MCF 10A (cell line): ENCODE data around the gene ECHS1. TPM values are rescaled to one million over a fixed set of nuclear protein-coding genes. Genes with fewer than 3 reads are reported as not detected.
"Not testable (repeated sequence)": the region's sequence is repeated elsewhere in the genome, so short reads cannot be mapped to it uniquely, and the experiment has no call there.

Experiments
- BruUV-seq: library from RNA; stranded (reverse); fragments of 400-500 nt; replicated peaks from 2 replicates; lab custom pipeline; 2021; lab: Mats Ljungman, UMichigan
- CTCF ChIA-PET: fragments of 300-600 bp; sonication (Branson Sonifier 250); formaldehyde crosslinking; extraction: SDS; loops from one replicate; lab custom pipeline; 2021; ENCODE audit warnings: antibody characterized with exemption, inconsistent platforms; lab: Yijun Ruan, JAX
- POLR2A ChIA-PET: fragments of 300-600, 350-650 bp; sonication (Branson Sonifier 250); formaldehyde crosslinking; extraction: SDS; loops from one replicate; lab custom pipeline; 2020; ENCODE audit warnings: antibody characterized with exemption, inconsistent platforms; lab: Yijun Ruan, JAX
- DNase-seq: peaks from one replicate; pipeline ENCODE4 v3.0.0-alpha.2; 2018; ENCODE audit not compliant: unreplicated experiment
- H3K27ac Mint-ChIP-seq: one replicate; pipeline ENCODE4 v1.8.0; 2022; ENCODE audit warnings: mild to moderate bottlenecking, low read depth, mixed read lengths; ENCODE audit not compliant: unreplicated experiment
- H3K27me3 Mint-ChIP-seq: one replicate; pipeline ENCODE4 v1.8.0; 2022; ENCODE audit warnings: mixed read lengths; ENCODE audit not compliant: insufficient read depth, unreplicated experiment
- H3K36me3 Mint-ChIP-seq: one replicate; pipeline ENCODE4 v1.8.0; 2022; ENCODE audit warnings: mild to moderate bottlenecking, moderate library complexity, mixed read lengths; ENCODE audit not compliant: insufficient read depth, unreplicated experiment
- H3K4me1 Mint-ChIP-seq: one replicate; pipeline ENCODE4 v1.8.0; 2022; ENCODE audit warnings: mixed read lengths; ENCODE audit not compliant: insufficient read depth, unreplicated experiment
- H3K4me3 Mint-ChIP-seq: one replicate; pipeline ENCODE4 v1.8.0; 2022; ENCODE audit warnings: mild to moderate bottlenecking, moderate library complexity, mixed read lengths; ENCODE audit not compliant: unreplicated experiment
- H3K9me3 Mint-ChIP-seq: one replicate; pipeline ENCODE4 v1.8.0; 2022; ENCODE audit warnings: mixed read lengths; ENCODE audit not compliant: unreplicated experiment
- CTCF ChIP-seq: fragments of 200-600 bp; IDR thresholded peaks from one replicate; pipeline ENCODE4 v1.8.0; 2022; ENCODE audit warnings: antibody characterized with exemption, mild to moderate bottlenecking; ENCODE audit not compliant: unreplicated experiment
- intact Hi-C: fragments of 100-400 bp; cut with micrococcal nuclease; formaldehyde crosslinking; loops from 2 replicates; pipeline ENCODE4 v1.14.1; 2022
- total RNA-seq: library from RNA; stranded (reverse); gene quantifications from 2 replicates; pipeline ENCODE4 v1.2.3, GENCODE V29; 2022

The ECHS1 gene
- total RNA-seq, 1 experiment from 2014 or later: 82.7 TPM

- BruUV-seq: no TSS peak
- no peak for TF ChIP-seq CTCF
- Mint-ChIP-seq H3K4me3 (no peak overlapping the region), H3K36me3 (peaks cover 74% of the 10 kb centered on the region), H3K27me3 (no peaks in the 10 kb centered on the region), H3K27ac (no peak overlapping the region), H3K9me3 (peaks cover 16% of the 10 kb centered on the region), H3K4me1 (no peaks in the 10 kb centered on the region)
- ChIA-PET POLR2A (no interaction called here), CTCF (no interaction called here)
- intact Hi-C loops: no loop called here
- no peak for DNase-seq
Observed at GRCh38 chr10:133415752-133416151, 42.6 kb upstream of the ECHS1 start.

- Mint-ChIP-seq H3K9me3 (peaks cover 16% of the 10 kb centered on the region), H3K36me3 (peaks cover 82% of the 10 kb centered on the region)
- H3K27ac Mint-ChIP-seq, CTCF ChIA-PET, intact Hi-C loops, DNase-seq, H3K4me1 Mint-ChIP-seq, POLR2A ChIA-PET, H3K27me3 Mint-ChIP-seq, BruUV-seq, H3K4me3 Mint-ChIP-seq: not testable (repeated sequence)
Observed at GRCh38 chr10:133414401-133414800, 41.2 kb upstream of the ECHS1 start.

GRCh38 chr10:133412381-133412711 lies 39.2 kb upstream of the ECHS1 start:
- no TSS peak for BruUV-seq
- no peak for TF ChIP-seq CTCF
- ChIA-PET POLR2A (interaction anchor here (1.1 to 1.9 kb wide), 2 partner anchors 10 to 26 kb away, joined by 4 to 5 read pairs; no protein-coding TSS in a partner anchor), CTCF (no interaction called here)
- Mint-ChIP-seq H3K27ac (no peak overlapping the region), H3K4me1 (peaks cover 9% of the 10 kb centered on the region), H3K27me3 (no peaks in the 10 kb centered on the region), H3K4me3 (no peak overlapping the region), H3K36me3 (peaks cover 89% of the 10 kb centered on the region), H3K9me3 (peaks cover 16% of the 10 kb centered on the region)
- no peak for DNase-seq
- intact Hi-C loops: no loop called here

- no peak for TF ChIP-seq CTCF
- no peak overlapping the region for H3K4me3 Mint-ChIP-seq
- H3K36me3 Mint-ChIP-seq: peaks cover 95% of the 10 kb centered on the region
- no peak overlapping the region for H3K27ac Mint-ChIP-seq
- BruUV-seq: no TSS peak
- H3K4me1 Mint-ChIP-seq: peaks cover 9% of the 10 kb centered on the region
- no peak for DNase-seq
- H3K27me3 Mint-ChIP-seq: no peaks in the 10 kb centered on the region
- peaks cover 16% of the 10 kb centered on the region for H3K9me3 Mint-ChIP-seq
- POLR2A ChIA-PET: interaction anchor here (1.1 to 1.9 kb wide), 2 partner anchors 10 to 25 kb away, joined by 4 to 5 read pairs; no protein-coding TSS in a partner anchor
- intact Hi-C loops: no loop called here
- CTCF ChIA-PET: no interaction called here
Observed at GRCh38 chr10:133411523-133412380, 38.6 kb upstream of the ECHS1 start.
